Vagina (tissue), 2 donors: Measurements from ENCODE around the gene GRIP2. TPM values are rescaled to one million over a fixed set of nuclear protein-coding genes. Genes with fewer than 3 reads are reported as not detected.

Experiments used
- DNase-seq, 2 donors: peaks; one replicate each; pipeline ENCODE4 v3.0.0-alpha.2; 2017; ENCODE audit errors: extremely low spot score in 2 of 2
- H3K27ac ChIP-seq: fragments of 200-600 bp; sonication (generic); one replicate; pipeline ENCODE4 v1.5.1; 2019
- H3K27me3 ChIP-seq: fragments of 200-600 bp; sonication (generic); one replicate; pipeline ENCODE4 v1.5.1; 2019
- H3K36me3 ChIP-seq, 2 donors: fragments of 200-600 bp; sonication (generic); one replicate each; pipeline ENCODE4 v1.5.1; 2017 to 2019
- H3K4me1 ChIP-seq: fragments of 200-600 bp; sonication (generic); one replicate; pipeline ENCODE4 v1.5.1; 2019
- H3K4me3 ChIP-seq, 2 donors: fragments of 200-600 bp; sonication (generic); 1 replicate in 1 of 2; 2 replicates in 1 of 2; pipeline ENCODE4 v1.5.1; 2016 to 2019
- H3K9me3 ChIP-seq: fragments of 200-600 bp; sonication (generic); one replicate; pipeline ENCODE4 v1.5.1; 2019
- CTCF ChIP-seq, 3 experiments: fragments of 450-650 bp in 2 of 3; fragments of 200-600 bp in 1 of 3; sonication (generic) in 1 of 3; IDR thresholded peaks; one replicate each; pipeline ENCODE4 v1.5.1; 2017 to 2019; ENCODE audit warnings: antibody characterized with exemption in 3 of 3, mild to moderate bottlenecking in 2 of 3, moderate library complexity in 2 of 3
- POLR2A ChIP-seq, 2 donors: fragments of 450-650 bp; IDR thresholded peaks; one replicate each; pipeline ENCODE4 v1.6.1; 2017; ENCODE audit warnings: antibody characterized with exemption in 2 of 2, mild to moderate bottlenecking in 2 of 2, moderate library complexity in 2 of 2
- POLR2AphosphoS5 ChIP-seq, 2 donors: sonication (generic); formaldehyde crosslinking; IDR thresholded peaks; one replicate each; pipeline ENCODE4 v1.9.0; 2017; ENCODE audit warnings: antibody characterized with exemption in 2 of 2, mild to moderate bottlenecking in 2 of 2, low read depth in 1 of 2; ENCODE audit not compliant: insufficient read depth in 1 of 2
- intact Hi-C: fragments of 100-400 bp; cut with DNase I; formaldehyde crosslinking; loops from one replicate; pipeline ENCODE4 v1.15.1; 2023
- total RNA-seq: library from RNA; depleted of rRNA; stranded (reverse); fragments of >200 nt; gene quantifications from one replicate; pipeline ENCODE4 v1.2.3, GENCODE V29; 2016

Gene GRIP2
- total RNA-seq, 1 donor from 2014 or later = 0.98 TPM

DNA sequence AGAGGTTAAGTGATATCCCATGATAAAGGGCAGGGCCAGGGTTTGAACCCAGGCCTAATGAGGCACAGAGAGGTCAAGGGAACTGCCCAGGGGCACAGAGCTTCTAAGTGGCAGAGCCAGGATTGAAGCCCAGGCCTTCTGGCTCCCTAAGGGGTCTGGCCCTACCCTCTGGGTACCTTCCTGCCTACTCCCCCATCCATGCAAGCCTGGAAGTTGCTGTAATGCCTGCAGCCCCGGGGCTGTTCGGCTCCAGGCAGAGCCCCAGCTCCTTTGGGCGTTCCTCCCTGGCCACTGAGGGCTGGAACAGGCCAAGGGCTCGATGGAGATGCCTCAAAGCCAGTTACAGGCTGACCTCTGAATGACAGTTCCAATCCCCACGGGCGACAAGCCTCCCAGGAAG, 4.5 kb downstream of the GRIP2 start:
- H3K9me3 ChIP-seq = no peaks in the 10 kb centered on the region
- H3K4me1 ChIP-seq = peaks cover 31% of the 10 kb centered on the region
- H3K27ac ChIP-seq = no peak overlapping the region
- no peaks in the 10 kb centered on the region for H3K27me3 ChIP-seq
- H3K4me3 ChIP-seq = no peak overlapping the region
- DNase-seq = no peak
- intact Hi-C loops = no loop called here
- no peaks in the 10 kb centered on the region for H3K36me3 ChIP-seq
- TF ChIP-seq POLR2AphosphoS5 (IDR thresholded peaks at IDR 0.05; ENCODE audit: insufficient read depth in 1 of 2, low read depth in 1 of 2) = no peak
- TF ChIP-seq CTCF (IDR thresholded peaks at IDR 0.05) = no peak
- TF ChIP-seq POLR2A (IDR thresholded peaks at IDR 0.05) = no peak

DNA sequence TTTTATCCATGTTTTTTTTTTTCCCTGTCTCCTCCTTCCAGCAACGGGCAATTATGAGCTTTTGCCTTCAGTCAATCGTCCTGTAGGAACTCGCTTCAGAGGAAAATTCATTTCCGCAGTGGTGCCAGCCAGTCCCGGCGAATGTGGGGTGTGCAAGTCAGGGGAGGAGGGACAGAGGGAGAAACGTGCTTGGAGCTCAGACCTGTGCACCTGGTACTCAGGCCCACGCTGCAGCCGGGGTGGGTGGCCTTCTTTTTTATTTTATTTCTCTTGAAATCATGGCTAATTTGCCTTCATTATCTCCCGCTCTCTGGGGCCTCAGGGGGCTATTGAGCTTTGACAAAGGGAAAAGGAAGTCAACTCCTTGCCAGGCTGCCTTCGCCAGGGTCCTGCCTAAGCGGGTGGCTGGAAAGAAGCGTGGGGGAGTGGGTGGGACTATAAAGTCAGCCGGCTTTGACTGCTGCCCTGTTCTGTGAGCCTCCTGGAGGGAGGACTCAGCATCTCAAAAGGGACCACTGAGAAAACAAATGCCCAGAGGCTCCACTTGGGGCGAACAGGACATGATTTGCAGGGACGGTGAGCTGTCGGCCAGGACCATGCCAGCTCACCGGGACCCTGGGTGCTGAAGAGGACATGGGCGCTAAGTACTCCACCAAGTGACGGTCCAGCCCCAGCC, 5.5 kb downstream of the GRIP2 start:
- Histone ChIP-seq H3K36me3 (no peaks in the 10 kb centered on the region), H3K4me1 (peaks cover 31% of the 10 kb centered on the region), H3K9me3 (no peaks in the 10 kb centered on the region), H3K27me3 (no peaks in the 10 kb centered on the region), H3K4me3 (no peak overlapping the region), H3K27ac (no peak overlapping the region)
- no peak for TF ChIP-seq POLR2A (IDR thresholded peaks at IDR 0.05)
- TF ChIP-seq CTCF (IDR thresholded peaks at IDR 0.05) = no peak
- TF ChIP-seq POLR2AphosphoS5 (IDR thresholded peaks at IDR 0.05; ENCODE audit: insufficient read depth in 1 of 2, low read depth in 1 of 2) = no peak
- no peak for DNase-seq
- intact Hi-C loops = no loop called here

GRCh38 chr3:14533457-14533958, 6.6 kb downstream of the GRIP2 start:
- no peaks in the 10 kb centered on the region for H3K36me3 ChIP-seq
- no peak for TF ChIP-seq CTCF (IDR thresholded peaks at IDR 0.05)
- TF ChIP-seq POLR2AphosphoS5 (IDR thresholded peaks at IDR 0.05; ENCODE audit: insufficient read depth in 1 of 2, low read depth in 1 of 2) = no peak
- TF ChIP-seq POLR2A (IDR thresholded peaks at IDR 0.05) = no peak
- H3K27ac ChIP-seq = no peak overlapping the region
- no peaks in the 10 kb centered on the region for H3K9me3 ChIP-seq
- peaks cover 31% of the 10 kb centered on the region for H3K4me1 ChIP-seq
- no peak for DNase-seq
- no peaks in the 10 kb centered on the region for H3K27me3 ChIP-seq
- no peak overlapping the region for H3K4me3 ChIP-seq
- intact Hi-C loops = no loop called here

- intact Hi-C loops = no loop called here
- no peak for DNase-seq
- no peaks in the 10 kb centered on the region for H3K27me3 ChIP-seq
- H3K36me3 ChIP-seq = no peaks in the 10 kb centered on the region
- TF ChIP-seq CTCF (IDR thresholded peaks at IDR 0.05) (no peak), POLR2AphosphoS5 (IDR thresholded peaks at IDR 0.05; ENCODE audit: insufficient read depth in 1 of 2, low read depth in 1 of 2) (no peak), POLR2A (IDR thresholded peaks at IDR 0.05) (no peak)
- no peaks in the 10 kb centered on the region for H3K9me3 ChIP-seq
- peaks cover 31% of the 10 kb centered on the region for H3K4me1 ChIP-seq
- H3K27ac ChIP-seq = no peak overlapping the region
- no peak overlapping the region for H3K4me3 ChIP-seq
Measured at GRCh38 chr3:14532691-14533456, 7.3 kb downstream of the GRIP2 start.
